Hematopoietic multipotent progenitor cell (in vitro differentiated cells): ENCODE measurements around the gene PREX1. TPM values are rescaled to one million over a fixed set of nuclear protein-coding genes. Genes with fewer than 3 reads are reported as not detected.
A peak's percentile ranks its signal among the peaks of the same experiment; 100 is the strongest.
"Not testable (repeated sequence)": the region's sequence is repeated elsewhere in the genome, so short reads cannot be mapped to it uniquely, and the experiment has no call there.

Experiments used
- DNase-seq, 3 donors: peaks; one replicate each; pipeline ENCODE4 v3.0.0-alpha.2; 2011 to 2015; ENCODE audit warnings: low read depth in 2 of 3, low spot score in 2 of 3
- total RNA-seq: library from RNA; depleted of rRNA; stranded (reverse); fragments of >200 nt; gene quantifications from one replicate; pipeline ENCODE4 v1.2.3, GENCODE V29; 2012

PREX1 gene
- total RNA-seq, 1 donor, result 92.6 TPM

- DNase-seq, result no peak
Measured at GRCh38 chr20:48759631-48760245, 68.1 kb downstream of the PREX1 start.

GRCh38 chr20:48758206-48758820 is 69.5 kb downstream of the PREX1 start:
- no peak for DNase-seq

GRCh38 chr20:48756774-48757173 is 71.0 kb downstream of the PREX1 start:
- DNase-seq, result not testable (repeated sequence)

- no peak for DNase-seq
Measured at GRCh38 chr20:48754292-48754691, 73.5 kb downstream of the PREX1 start.

- no peak for DNase-seq
Measured at GRCh38 chr20:48752963-48753362, 74.8 kb downstream of the PREX1 start.

GRCh38 chr20:48751871-48752270 is 75.9 kb downstream of the PREX1 start:
- no peak for DNase-seq

- peak in 1 of 3 donors; percentile 51 for DNase-seq
Measured at GRCh38 chr20:48750941-48751635, 76.7 kb downstream of the PREX1 start.

- no peak for DNase-seq
Measured at GRCh38 chr20:48750376-48750775, 77.4 kb downstream of the PREX1 start.

GRCh38 chr20:48749437-48749836 is 78.4 kb downstream of the PREX1 start:
- DNase-seq, result no peak

- DNase-seq, result no peak
Measured at GRCh38 chr20:48748556-48748955, 79.2 kb downstream of the PREX1 start.

GRCh38 chr20:48747840-48748414 is 79.9 kb downstream of the PREX1 start:
- peak in 2 of 3 donors; percentile 62 to 87 for DNase-seq

GRCh38 chr20:48745330-48745729 is 82.5 kb downstream of the PREX1 start:
- DNase-seq, result no peak

GRCh38 chr20:48744515-48744914 is 83.3 kb downstream of the PREX1 start:
- DNase-seq, result no peak

GRCh38 chr20:48743807-48744206 is 84.0 kb downstream of the PREX1 start:
- DNase-seq, result no peak

GRCh38 chr20:48742912-48743680 is 84.7 kb downstream of the PREX1 start:
- DNase-seq, result no peak

- no peak for DNase-seq
Measured at GRCh38 chr20:48742233-48742632, 85.6 kb downstream of the PREX1 start.

GRCh38 chr20:48741669-48742068 is 86.1 kb downstream of the PREX1 start:
- DNase-seq, result no peak

- no peak for DNase-seq
Measured at GRCh38 chr20:48740712-48741111, 87.1 kb downstream of the PREX1 start.

- DNase-seq, result no peak
Measured at GRCh38 chr20:48740292-48740649, 87.5 kb downstream of the PREX1 start.

GRCh38 chr20:48739395-48740291 is 88.2 kb downstream of the PREX1 start:
- DNase-seq, result peak in 1 of 3 donors; percentile 29
